HG03571 (cell line): ENCODE results near the gene SLC22A12.
"Not testable (repeated sequence)": the region's sequence is repeated elsewhere in the genome, so short reads cannot be mapped to it uniquely, and the experiment has no call there.

ENCODE experiments used
- ATAC-seq: cut with Tn5 transposase; IDR thresholded peaks from one replicate; pipeline ENCODE4 v1.9.1; 2021; ENCODE audit not compliant: unreplicated experiment

SLC22A12 gene

GRCh38 chr11:64583296-64584262, 7.4 kb upstream of the SLC22A12 start:
- ATAC-seq, result no peak

GRCh38 chr11:64585150-64585549, 5.9 kb upstream of the SLC22A12 start:
- no peak for ATAC-seq

- no peak for ATAC-seq
Observed at GRCh38 chr11:64586366-64586765, 4.7 kb upstream of the SLC22A12 start.

GRCh38 chr11:64588701-64589100, 2.3 kb upstream of the SLC22A12 start:
- ATAC-seq, result no peak

- ATAC-seq, result no peak
Observed at GRCh38 chr11:64591257-64592233, 525 bp downstream of the SLC22A12 start.

- ATAC-seq, result no peak
Observed at GRCh38 chr11:64592234-64592615, 1.2 kb downstream of the SLC22A12 start.

- no peak for ATAC-seq
Observed at GRCh38 chr11:64592656-64593055, 1.6 kb downstream of the SLC22A12 start.

- no peak for ATAC-seq
Observed at GRCh38 chr11:64593156-64594105, 2.4 kb downstream of the SLC22A12 start.

- no peak for ATAC-seq
Observed at GRCh38 chr11:64594159-64594939, 3.3 kb downstream of the SLC22A12 start.

- not testable (repeated sequence) for ATAC-seq
Observed at GRCh38 chr11:64595922-64596321, 4.9 kb downstream of the SLC22A12 start.

- ATAC-seq, result no peak
Observed at GRCh38 chr11:64597671-64598101, 6.7 kb downstream of the SLC22A12 start.

GRCh38 chr11:64598106-64598796, 7.2 kb downstream of the SLC22A12 start:
- no peak for ATAC-seq

- no peak for ATAC-seq
Observed at GRCh38 chr11:64598797-64599697, 8.0 kb downstream of the SLC22A12 start.

- no peak for ATAC-seq
Observed at GRCh38 chr11:64599698-64600211, 8.7 kb downstream of the SLC22A12 start.

GRCh38 chr11:64600281-64600992, 9.4 kb downstream of the SLC22A12 start:
- ATAC-seq, result no peak

GRCh38 chr11:64601605-64602465, 10.8 kb downstream of the SLC22A12 start:
- ATAC-seq, result no peak
